HG02678 (cell line): ENCODE measurements around the gene OSBPL3.
A peak's percentile ranks its signal among the peaks of the same experiment; 100 is the strongest.

ENCODE experiments used
- ATAC-seq: cut with Tn5 transposase; IDR thresholded peaks from one replicate; pipeline ENCODE4 v1.9.1; 2021; ENCODE audit warnings: mild to moderate bottlenecking, moderate library complexity; ENCODE audit not compliant: unreplicated experiment

Gene OSBPL3

GRCh38 chr7:24870766-24871165, 109.2 kb downstream of the OSBPL3 start:
- ATAC-seq = no peak

GRCh38 chr7:24869572-24869971, 110.4 kb downstream of the OSBPL3 start:
- no peak for ATAC-seq

- no peak for ATAC-seq
Measured at GRCh38 chr7:24868741-24869140, 111.2 kb downstream of the OSBPL3 start.

- no peak for ATAC-seq
Measured at GRCh38 chr7:24866004-24866615, 113.9 kb downstream of the OSBPL3 start.

- no peak for ATAC-seq
Measured at GRCh38 chr7:24864214-24864817, 115.7 kb downstream of the OSBPL3 start.

- no peak for ATAC-seq
Measured at GRCh38 chr7:24863626-24864025, 116.4 kb downstream of the OSBPL3 start.

- no peak for ATAC-seq
Measured at GRCh38 chr7:24862461-24862860, 117.5 kb downstream of the OSBPL3 start.

- no peak for ATAC-seq
Measured at GRCh38 chr7:24861336-24861735, 118.6 kb downstream of the OSBPL3 start.

- no peak for ATAC-seq
Measured at GRCh38 chr7:24860611-24861010, 119.4 kb downstream of the OSBPL3 start.

- no peak for ATAC-seq
Measured at GRCh38 chr7:24858108-24858977, 121.6 kb downstream of the OSBPL3 start.

GRCh38 chr7:24857623-24858022, 122.4 kb downstream of the OSBPL3 start:
- ATAC-seq = no peak

GRCh38 chr7:24854866-24855265, 125.1 kb downstream of the OSBPL3 start:
- no peak for ATAC-seq

GRCh38 chr7:24851786-24852185, 128.2 kb downstream of the OSBPL3 start:
- ATAC-seq = no peak

- no peak for ATAC-seq
Measured at GRCh38 chr7:24848878-24849277, 131.1 kb downstream of the OSBPL3 start.

- no peak for ATAC-seq
Measured at GRCh38 chr7:24847754-24848153, 132.2 kb downstream of the OSBPL3 start.

- peak; percentile 25 for ATAC-seq
Measured at GRCh38 chr7:24843821-24844434, 136.1 kb downstream of the OSBPL3 start.

- ATAC-seq = peak; percentile 51
Measured at GRCh38 chr7:24842449-24843241, 137.3 kb downstream of the OSBPL3 start.

GRCh38 chr7:24842029-24842428, 137.9 kb downstream of the OSBPL3 start:
- no peak for ATAC-seq

- no peak for ATAC-seq
Measured at GRCh38 chr7:24840563-24840962, 139.4 kb downstream of the OSBPL3 start.

GRCh38 chr7:24836084-24836483, 143.9 kb downstream of the OSBPL3 start:
- peak; percentile 78 for ATAC-seq

GRCh38 chr7:24835643-24836042, 144.3 kb downstream of the OSBPL3 start:
- ATAC-seq = peak; percentile 17
